NCI-H128 (cell line): ENCODE measurements around the gene FAM234A.
"Not testable (repeated sequence)": the region's sequence is repeated elsewhere in the genome, so short reads cannot be mapped to it uniquely, and the experiment has no call there.

ENCODE experiments used
- DNase-seq: peaks from one replicate; lab custom pipeline; 2025; ENCODE audit not compliant: unreplicated experiment; lab: John Stamatoyannopoulos, UW

FAM234A gene

GRCh38 chr16:230351-230750 is 4.3 kb upstream of the FAM234A start:
- not testable (repeated sequence) for DNase-seq

GRCh38 chr16:230949-231348 is 3.7 kb upstream of the FAM234A start:
- no peak for DNase-seq

GRCh38 chr16:239948-240277 is 5.3 kb downstream of the FAM234A start:
- no peak for DNase-seq

GRCh38 chr16:240559-240958 is 5.9 kb downstream of the FAM234A start:
- DNase-seq: no peak

DNA sequence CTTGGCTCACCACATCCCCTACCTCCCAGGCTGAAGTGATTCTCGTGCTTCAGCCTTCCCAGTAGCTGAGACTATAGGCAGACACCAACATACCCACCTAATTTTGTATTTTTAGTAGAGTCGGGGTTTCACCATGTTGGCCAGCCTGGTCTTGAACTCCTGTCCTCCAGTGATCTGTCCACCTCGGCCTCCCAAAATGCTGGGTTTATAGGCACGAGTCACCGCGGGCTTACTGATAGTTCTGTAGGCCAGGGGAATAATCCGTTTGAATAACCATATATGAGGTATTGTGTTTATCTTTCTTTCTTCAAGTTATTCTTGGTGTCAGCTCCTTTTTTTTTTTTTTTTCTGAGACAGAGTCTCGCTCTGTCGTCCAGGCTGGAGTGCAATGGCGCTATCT is 7.7 kb downstream of the FAM234A start:
- DNase-seq: no peak

DNA sequence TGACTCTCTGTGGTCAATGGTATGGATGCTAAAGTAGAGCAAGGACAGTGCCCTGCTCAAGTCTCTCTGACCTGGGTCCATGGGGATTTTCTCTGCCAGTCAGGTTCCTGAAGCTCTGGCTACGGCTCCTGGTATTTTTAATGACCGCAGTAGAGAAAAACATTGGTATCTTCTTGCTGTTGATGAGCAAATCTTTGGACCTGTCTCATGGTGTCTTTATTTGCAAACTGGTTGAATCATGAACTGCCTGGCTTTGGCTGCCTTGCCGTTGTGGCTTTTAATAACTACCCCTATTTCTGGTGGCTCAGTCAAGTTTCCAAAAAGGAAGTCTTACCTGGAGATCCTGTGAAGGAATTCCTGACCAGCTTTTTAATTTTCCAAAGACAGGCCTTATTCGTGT is 8.7 kb downstream of the FAM234A start:
- no peak for DNase-seq

GRCh38 chr16:245105-245504 is 10.5 kb downstream of the FAM234A start:
- no peak for DNase-seq

- DNase-seq: no peak
Observed at GRCh38 chr16:247027-247426, 12.4 kb downstream of the FAM234A start.

- DNase-seq: no peak
Observed at GRCh38 chr16:249431-249830, 14.8 kb downstream of the FAM234A start.

DNA sequence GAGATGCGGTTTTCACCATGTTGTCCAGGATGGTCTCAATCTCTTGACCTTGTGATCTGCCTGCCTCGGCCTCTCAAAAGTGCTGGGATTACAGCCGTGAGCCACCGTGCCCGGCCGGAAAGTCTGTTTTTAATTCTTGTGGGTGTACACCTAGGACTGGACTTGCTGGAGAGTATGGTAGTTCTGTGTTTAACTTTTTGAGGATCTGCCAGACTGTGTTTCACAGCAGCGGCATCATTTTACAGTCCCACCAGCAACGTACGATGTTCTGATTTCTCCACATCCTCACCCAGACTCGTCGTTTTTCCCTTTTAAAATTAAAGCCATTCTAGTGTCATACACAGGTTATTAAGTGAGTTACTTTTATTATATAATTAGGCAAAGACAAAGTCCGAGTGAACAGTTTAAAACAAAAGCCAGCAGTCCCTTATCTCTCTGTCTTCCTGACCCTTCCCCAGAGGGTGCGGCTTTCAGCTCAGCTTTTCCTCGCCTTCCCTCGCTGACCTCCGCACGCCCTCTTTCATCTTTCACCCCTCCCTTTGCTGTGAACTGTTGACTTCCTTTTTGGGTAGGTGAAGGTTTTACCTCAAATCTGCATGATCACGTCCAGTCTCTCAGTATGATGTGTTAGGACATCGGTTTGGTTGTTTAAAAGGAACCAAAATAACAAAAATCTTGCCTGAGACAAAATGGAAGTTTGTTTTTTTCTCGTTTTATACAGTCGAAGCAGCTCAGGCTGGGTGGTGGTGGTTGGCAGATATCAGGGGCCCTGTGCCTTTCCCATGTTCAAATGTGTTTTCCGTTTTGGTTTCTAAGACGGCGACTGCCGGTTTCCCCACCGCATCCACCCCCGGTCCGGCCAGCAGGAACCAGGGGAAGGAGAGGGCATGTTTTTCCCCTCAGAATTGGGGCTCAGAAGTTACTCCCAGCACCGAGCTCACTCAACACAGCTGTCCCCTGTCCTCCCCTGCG is 18.0 kb downstream of the FAM234A start:
- DNase-seq: no peak

GRCh38 chr16:253833-254232 is 19.2 kb downstream of the FAM234A start:
- no peak for DNase-seq

DNA sequence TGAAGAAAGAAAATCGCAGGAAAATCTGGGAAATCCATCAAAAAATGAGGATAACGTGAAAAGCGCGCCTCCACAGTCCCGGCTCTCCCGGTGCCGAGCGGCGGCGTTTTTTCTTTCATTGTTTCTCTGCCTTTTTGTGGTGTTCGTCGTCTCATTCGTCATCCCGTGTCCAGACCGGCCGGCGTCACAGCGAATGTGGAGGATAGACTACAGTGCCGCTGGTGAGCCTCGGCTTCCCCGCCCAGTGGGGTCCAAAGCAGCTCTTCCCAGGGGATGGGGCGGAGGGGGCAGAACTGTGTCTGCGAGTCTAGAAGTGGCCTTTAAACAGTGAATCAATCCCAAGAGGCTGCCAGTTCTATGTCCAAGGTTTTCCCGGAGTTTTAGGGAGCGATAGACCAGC is 19.8 kb downstream of the FAM234A start:
- DNase-seq: no peak

GRCh38 chr16:255183-255582 is 20.6 kb downstream of the FAM234A start:
- DNase-seq: no peak

DNA sequence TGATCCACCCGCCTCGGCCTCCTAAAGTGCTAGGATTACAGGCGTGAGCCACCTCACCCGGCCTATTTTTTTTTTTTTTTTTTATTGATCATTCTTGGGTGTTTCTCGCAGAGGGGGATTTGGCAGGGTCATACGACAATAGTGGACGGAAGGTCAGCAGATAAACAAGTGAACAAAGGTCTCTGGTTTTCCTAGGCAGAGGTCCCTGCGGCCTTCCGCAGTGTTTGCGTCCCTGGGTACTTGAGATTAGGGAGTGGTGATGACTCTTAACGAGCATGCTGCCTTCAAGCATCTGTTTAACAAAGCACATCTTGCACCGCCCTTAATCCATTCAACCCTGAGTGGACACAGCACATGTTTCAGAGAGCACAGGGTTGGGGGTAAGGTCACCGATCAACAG is 23.5 kb downstream of the FAM234A start:
- DNase-seq: not testable (repeated sequence)

GRCh38 chr16:259226-259625 is 24.6 kb downstream of the FAM234A start:
- DNase-seq: no peak

- no peak for DNase-seq
Observed at GRCh38 chr16:259814-260253, 25.2 kb downstream of the FAM234A start.

- no peak for DNase-seq
Observed at GRCh38 chr16:260326-260725, 25.7 kb downstream of the FAM234A start.

GRCh38 chr16:261031-261691 is 26.5 kb downstream of the FAM234A start:
- DNase-seq: no peak

DNA sequence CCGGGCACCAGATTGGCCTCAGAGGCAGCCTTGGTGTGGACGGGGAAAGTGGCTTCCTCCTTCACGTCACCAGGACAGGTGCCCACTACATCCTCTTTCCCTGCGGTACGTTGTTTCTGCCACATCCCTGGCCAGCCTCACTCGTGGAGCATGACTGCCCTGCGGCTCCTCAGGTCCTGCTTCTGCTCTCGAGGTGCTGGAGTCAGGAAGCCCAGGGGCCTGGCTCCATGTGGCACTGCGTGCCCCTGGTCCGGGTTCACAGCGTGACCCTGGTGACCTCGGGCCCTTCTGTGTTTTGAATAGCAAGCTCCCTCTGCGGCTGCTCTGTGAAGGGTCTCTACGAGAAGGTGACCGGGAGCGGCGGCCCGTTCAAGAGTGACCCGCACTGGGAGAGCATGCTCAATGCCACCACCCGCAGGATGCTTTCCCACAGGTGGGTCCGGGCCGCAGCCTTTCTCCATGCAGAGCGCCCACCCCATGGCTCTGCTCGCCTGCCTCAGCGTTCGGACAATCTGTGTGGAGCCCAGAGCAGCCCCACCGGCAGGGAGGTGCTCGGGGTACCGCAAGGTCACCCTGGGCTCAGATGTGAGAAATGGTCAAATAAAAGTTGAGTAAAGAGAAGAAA is 27.6 kb downstream of the FAM234A start:
- DNase-seq: no peak

- no peak for DNase-seq
Observed at GRCh38 chr16:263182-263774, 28.7 kb downstream of the FAM234A start.

GRCh38 chr16:263944-264343 is 29.3 kb downstream of the FAM234A start:
- no peak for DNase-seq
